ENCODE results near the gene GDI2. TPM values are rescaled to one million over a fixed set of nuclear protein-coding genes. Genes with fewer than 3 reads are reported as not detected.
"Not testable (repeated sequence)": the region's sequence is repeated elsewhere in the genome, so short reads cannot be mapped to it uniquely, and the experiment has no call there.

Gene GDI2
- polyA plus RNA-seq, 3 donors from 2014 or later, result 181 to 290 (median 199) TPM

GRCh38 chr10:5836181-5836580, 22.9 kb upstream of the GDI2 start:
- H3K4me1 Mint-ChIP-seq, H3K27ac Mint-ChIP-seq, H3K9me3 Mint-ChIP-seq: not testable (repeated sequence)

GRCh38 chr10:5835446-5836095, 22.3 kb upstream of the GDI2 start:
- Mint-ChIP-seq H3K4me3 (no peak overlapping the region), H3K27me3 (ENCODE audit: low read depth in 3 of 3) (peaks cover 1 to 7% (median 5%) of the 10 kb centered on the region in 3 donors), H3K36me3 (no peaks in the 10 kb centered on the region), H3K9me3 (no peaks in the 10 kb centered on the region), H3K27ac (no peak overlapping the region), H3K4me1 (no peaks in the 10 kb centered on the region)
- no peak for DNase-seq

More at GRCh38 chr10:5836181-5836580, 22.9 kb upstream of the GDI2 start:
- H3K27me3 Mint-ChIP-seq (ENCODE audit: low read depth in 3 of 3); H3K36me3 Mint-ChIP-seq; H3K4me3 Mint-ChIP-seq; DNase-seq: not testable (repeated sequence)

- no peaks in the 10 kb centered on the region for H3K4me1 Mint-ChIP-seq
- no peaks in the 10 kb centered on the region for H3K36me3 Mint-ChIP-seq
- H3K9me3 Mint-ChIP-seq, result no peaks in the 10 kb centered on the region
- H3K27me3 Mint-ChIP-seq (ENCODE audit: low read depth in 3 of 3), result peaks cover 1 to 5% (median 2%) of the 10 kb centered on the region in 3 donors
- no peak overlapping the region for H3K27ac Mint-ChIP-seq
- H3K4me3 Mint-ChIP-seq, result no peak overlapping the region
- DNase-seq, result no peak
Measured at GRCh38 chr10:5833814-5834213, 20.6 kb upstream of the GDI2 start.

GRCh38 chr10:5832946-5833345, 19.7 kb upstream of the GDI2 start:
- no peaks in the 10 kb centered on the region for H3K36me3 Mint-ChIP-seq
- no peaks in the 10 kb centered on the region for H3K9me3 Mint-ChIP-seq
- no peak overlapping the region for H3K4me3 Mint-ChIP-seq
- peaks cover 1 to 5% (median 2%) of the 10 kb centered on the region in 3 donors for H3K27me3 Mint-ChIP-seq (ENCODE audit: low read depth in 3 of 3)
- DNase-seq, result no peak
- H3K4me1 Mint-ChIP-seq, result no peaks in the 10 kb centered on the region
- H3K27ac Mint-ChIP-seq, result no peak overlapping the region

- H3K27me3 Mint-ChIP-seq (ENCODE audit: low read depth in 3 of 3), result peaks cover 1 to 2% (median 2%) of the 10 kb centered on the region in 3 donors
- no peaks in the 10 kb centered on the region for H3K4me1 Mint-ChIP-seq
- H3K36me3 Mint-ChIP-seq, result no peaks in the 10 kb centered on the region
- no peak for DNase-seq
- H3K4me3 Mint-ChIP-seq, result no peak overlapping the region
- H3K9me3 Mint-ChIP-seq, result no peaks in the 10 kb centered on the region
- H3K27ac Mint-ChIP-seq, result no peak overlapping the region
Measured at GRCh38 chr10:5831446-5831782, 18.2 kb upstream of the GDI2 start.

GRCh38 chr10:5830629-5831445, 17.6 kb upstream of the GDI2 start:
- Mint-ChIP-seq H3K27me3 (ENCODE audit: low read depth in 3 of 3) (peaks cover 1 to 2% (median 2%) of the 10 kb centered on the region in 3 donors), H3K4me1 (no peaks in the 10 kb centered on the region), H3K27ac (no peak overlapping the region), H3K4me3 (no peak overlapping the region), H3K36me3 (no peaks in the 10 kb centered on the region), H3K9me3 (no peaks in the 10 kb centered on the region)
- no peak for DNase-seq

- Mint-ChIP-seq H3K9me3 (no peaks in the 10 kb centered on the region), H3K27me3 (ENCODE audit: low read depth in 3 of 3) (peaks cover 0 to 1% (median 0%) of the 10 kb centered on the region in 3 donors), H3K36me3 (no peaks in the 10 kb centered on the region), H3K4me3 (no peak overlapping the region), H3K4me1 (no peaks in the 10 kb centered on the region), H3K27ac (no peak overlapping the region)
- no peak for DNase-seq
Measured at GRCh38 chr10:5829267-5829666, 16.0 kb upstream of the GDI2 start.

GRCh38 chr10:5828725-5829124, 15.5 kb upstream of the GDI2 start:
- DNase-seq, result no peak
- Mint-ChIP-seq H3K4me1 (no peaks in the 10 kb centered on the region), H3K27me3 (ENCODE audit: low read depth in 3 of 3) (peaks cover 0 to 1% (median 0%) of the 10 kb centered on the region in 3 donors), H3K9me3 (no peaks in the 10 kb centered on the region), H3K4me3 (no peak overlapping the region), H3K36me3 (no peaks in the 10 kb centered on the region), H3K27ac (no peak overlapping the region)

GRCh38 chr10:5827841-5828240, 14.6 kb upstream of the GDI2 start:
- no peaks in the 10 kb centered on the region for H3K36me3 Mint-ChIP-seq
- H3K9me3 Mint-ChIP-seq, result no peaks in the 10 kb centered on the region
- H3K4me3 Mint-ChIP-seq, result no peak overlapping the region
- H3K4me1 Mint-ChIP-seq, result no peaks in the 10 kb centered on the region
- H3K27me3 Mint-ChIP-seq (ENCODE audit: low read depth in 3 of 3), result peaks cover 0 to 1% (median 0%) of the 10 kb centered on the region in 3 donors
- H3K27ac Mint-ChIP-seq, result no peak overlapping the region
- no peak for DNase-seq

- H3K27me3 Mint-ChIP-seq (ENCODE audit: low read depth in 3 of 3); H3K4me1 Mint-ChIP-seq; H3K9me3 Mint-ChIP-seq; H3K4me3 Mint-ChIP-seq; H3K36me3 Mint-ChIP-seq; H3K27ac Mint-ChIP-seq; DNase-seq: not testable (repeated sequence)
Measured at GRCh38 chr10:5826511-5826910, 13.3 kb upstream of the GDI2 start.

GRCh38 chr10:5818894-5819293, 5.7 kb upstream of the GDI2 start:
- Mint-ChIP-seq H3K4me3 (no peak overlapping the region), H3K36me3 (no peaks in the 10 kb centered on the region), H3K9me3 (peaks cover 0 to 2% (median 0%) of the 10 kb centered on the region in 6 donors), H3K27ac (no peak overlapping the region), H3K4me1 (peaks cover 13 to 19% of the 10 kb centered on the region in 2 donors), H3K27me3 (ENCODE audit: low read depth in 3 of 3) (peaks cover 3 to 5% (median 4%) of the 10 kb centered on the region in 3 donors)
- DNase-seq, result no peak

GRCh38 chr10:5818048-5818331, 4.8 kb upstream of the GDI2 start:
- no peak for DNase-seq
- Mint-ChIP-seq H3K4me1 (peaks cover 15 to 20% of the 10 kb centered on the region in 2 donors), H3K36me3 (no peaks in the 10 kb centered on the region), H3K4me3 (no peak overlapping the region), H3K27me3 (ENCODE audit: low read depth in 3 of 3) (peaks cover 4 to 10% (median 9%) of the 10 kb centered on the region in 3 donors), H3K9me3 (peaks cover 0 to 2% (median 0%) of the 10 kb centered on the region in 6 donors), H3K27ac (no peak overlapping the region)

GRCh38 chr10:5817322-5818047, 4.3 kb upstream of the GDI2 start:
- no peak for DNase-seq
- peaks cover 16 to 21% of the 10 kb centered on the region in 2 donors for H3K4me1 Mint-ChIP-seq
- H3K27me3 Mint-ChIP-seq (ENCODE audit: low read depth in 3 of 3), result peaks cover 4 to 10% (median 9%) of the 10 kb centered on the region in 3 donors
- H3K36me3 Mint-ChIP-seq, result no peaks in the 10 kb centered on the region
- H3K4me3 Mint-ChIP-seq, result no peak overlapping the region
- H3K27ac Mint-ChIP-seq, result peak overlapping the region in 1 of 6 donors; percentile 14
- H3K9me3 Mint-ChIP-seq, result peaks cover 0 to 2% (median 0%) of the 10 kb centered on the region in 6 donors

GRCh38 chr10:5816170-5816569, 2.9 kb upstream of the GDI2 start:
- DNase-seq, result no peak
- Mint-ChIP-seq H3K4me1 (peaks cover 29 to 34% of the 10 kb centered on the region in 2 donors), H3K27me3 (ENCODE audit: low read depth in 3 of 3) (peaks cover 4 to 10% (median 9%) of the 10 kb centered on the region in 3 donors), H3K4me3 (no peak overlapping the region), H3K27ac (no peak overlapping the region), H3K9me3 (peaks cover 0 to 2% (median 0%) of the 10 kb centered on the region in 6 donors), H3K36me3 (no peaks in the 10 kb centered on the region)
